GM19239 (cell line): ENCODE results near the gene RBPJ.

Experiments
- DNase-seq: peaks from one replicate; pipeline ENCODE4 v3.0.0; 2011; ENCODE audit warnings: low spot score; ENCODE audit not compliant: insufficient read length
- FAIRE-seq: peaks from 2 replicates; lab custom pipeline; 2011; peaks lifted over from hg19 to GRCh38; lab: Jason Lieb, UNC

The RBPJ gene

GRCh38 chr4:26476545-26476944, 155.7 kb downstream of the RBPJ start:
- DNase-seq (no peak), FAIRE-seq (no peak)

- FAIRE-seq (no peak), DNase-seq (no peak)
Observed at GRCh38 chr4:26478330-26478729, 157.5 kb downstream of the RBPJ start.

GRCh38 chr4:26482508-26483462, 162.0 kb downstream of the RBPJ start:
- FAIRE-seq (no peak), DNase-seq (no peak)

- DNase-seq (no peak), FAIRE-seq (no peak)
Observed at GRCh38 chr4:26484032-26484515, 163.3 kb downstream of the RBPJ start.

- DNase-seq (no peak), FAIRE-seq (no peak)
Observed at GRCh38 chr4:26484516-26484915, 163.7 kb downstream of the RBPJ start.
